Measurements from ENCODE around the gene C12orf76. TPM values are rescaled to one million over a fixed set of nuclear protein-coding genes. Genes with fewer than 3 reads are reported as not detected.

Gene C12orf76
- total and polyA plus RNA-seq, 2 of the 13 experiments (the other 11 are each of a cell fraction or from before 2014, with no cell fraction given) = 15.8 to 38.4 TPM

GRCh38 chr12:110091136-110091711, 42.9 kb upstream of the C12orf76 start (continued):
- TF ChIP-seq RBM22 (optimal IDR thresholded peaks at IDR 0.05; ENCODE audit: low read length) (no peak), PREB (CRISPR knock-in tag; IDR thresholded peaks at IDR 0.05) (no peak), NR3C1 (CRISPR knock-in tag; IDR thresholded peaks at IDR 0.05) (no peak), ZNF775 (CRISPR knock-in tag; IDR thresholded peaks at IDR 0.05; ENCODE audit: borderline replicate concordance) (no peak), SP5 (CRISPR knock-in tag; IDR thresholded peaks at IDR 0.05; ENCODE audit: borderline replicate concordance, low read depth) (peak; percentile 32; the same call in 1 of the 2 replicates), SP4 (CRISPR knock-in tag; IDR thresholded peaks at IDR 0.05) (no peak), ZNF564 (CRISPR knock-in tag; IDR thresholded peaks at IDR 0.05) (peak; percentile 75; the same call in 1 of the 2 replicates), HBP1 (CRISPR knock-in tag; IDR thresholded peaks at IDR 0.05; ENCODE audit: low read depth) (no peak; the same call in 1 of the 2 replicates), THAP11 (CRISPR knock-in tag; IDR thresholded peaks at IDR 0.05) (peak; percentile 55; the same call in 1 of the 2 replicates), MEIS1 (CRISPR knock-in tag; IDR thresholded peaks at IDR 0.05; ENCODE audit: borderline replicate concordance) (no peak), IRF9 (CRISPR knock-in tag; IDR thresholded peaks at IDR 0.05; ENCODE audit: borderline replicate concordance) (0 out of 2 replicates have a peak, but pooled peaks have one; percentile 25), HDAC1 (CRISPR knock-in tag; IDR thresholded peaks at IDR 0.05) (peak; percentile 76; the same call in 1 of the 2 replicates), EHMT2 (IDR thresholded peaks at IDR 0.05; ENCODE audit: borderline replicate concordance, low read depth, low read length) (no peak; the same call in 1 of the 2 replicates), ZNF382 (CRISPR knock-in tag; IDR thresholded peaks at IDR 0.05; ENCODE audit: borderline replicate concordance) (no peak), ZNF704 (CRISPR knock-in tag; IDR thresholded peaks at IDR 0.05; ENCODE audit: borderline replicate concordance) (no peak), PRPF4 (IDR thresholded peaks at IDR 0.05; ENCODE audit: low read depth, low read length, poor library complexity, severe bottlenecking) (no peak), ZNF17 (CRISPR knock-in tag; IDR thresholded peaks at IDR 0.05) (no peak), NR1H2 (CRISPR knock-in tag; IDR thresholded peaks at IDR 0.05; ENCODE audit: borderline replicate concordance, low read depth) (no peak)
- TF ChIP-seq, protein P1, sequence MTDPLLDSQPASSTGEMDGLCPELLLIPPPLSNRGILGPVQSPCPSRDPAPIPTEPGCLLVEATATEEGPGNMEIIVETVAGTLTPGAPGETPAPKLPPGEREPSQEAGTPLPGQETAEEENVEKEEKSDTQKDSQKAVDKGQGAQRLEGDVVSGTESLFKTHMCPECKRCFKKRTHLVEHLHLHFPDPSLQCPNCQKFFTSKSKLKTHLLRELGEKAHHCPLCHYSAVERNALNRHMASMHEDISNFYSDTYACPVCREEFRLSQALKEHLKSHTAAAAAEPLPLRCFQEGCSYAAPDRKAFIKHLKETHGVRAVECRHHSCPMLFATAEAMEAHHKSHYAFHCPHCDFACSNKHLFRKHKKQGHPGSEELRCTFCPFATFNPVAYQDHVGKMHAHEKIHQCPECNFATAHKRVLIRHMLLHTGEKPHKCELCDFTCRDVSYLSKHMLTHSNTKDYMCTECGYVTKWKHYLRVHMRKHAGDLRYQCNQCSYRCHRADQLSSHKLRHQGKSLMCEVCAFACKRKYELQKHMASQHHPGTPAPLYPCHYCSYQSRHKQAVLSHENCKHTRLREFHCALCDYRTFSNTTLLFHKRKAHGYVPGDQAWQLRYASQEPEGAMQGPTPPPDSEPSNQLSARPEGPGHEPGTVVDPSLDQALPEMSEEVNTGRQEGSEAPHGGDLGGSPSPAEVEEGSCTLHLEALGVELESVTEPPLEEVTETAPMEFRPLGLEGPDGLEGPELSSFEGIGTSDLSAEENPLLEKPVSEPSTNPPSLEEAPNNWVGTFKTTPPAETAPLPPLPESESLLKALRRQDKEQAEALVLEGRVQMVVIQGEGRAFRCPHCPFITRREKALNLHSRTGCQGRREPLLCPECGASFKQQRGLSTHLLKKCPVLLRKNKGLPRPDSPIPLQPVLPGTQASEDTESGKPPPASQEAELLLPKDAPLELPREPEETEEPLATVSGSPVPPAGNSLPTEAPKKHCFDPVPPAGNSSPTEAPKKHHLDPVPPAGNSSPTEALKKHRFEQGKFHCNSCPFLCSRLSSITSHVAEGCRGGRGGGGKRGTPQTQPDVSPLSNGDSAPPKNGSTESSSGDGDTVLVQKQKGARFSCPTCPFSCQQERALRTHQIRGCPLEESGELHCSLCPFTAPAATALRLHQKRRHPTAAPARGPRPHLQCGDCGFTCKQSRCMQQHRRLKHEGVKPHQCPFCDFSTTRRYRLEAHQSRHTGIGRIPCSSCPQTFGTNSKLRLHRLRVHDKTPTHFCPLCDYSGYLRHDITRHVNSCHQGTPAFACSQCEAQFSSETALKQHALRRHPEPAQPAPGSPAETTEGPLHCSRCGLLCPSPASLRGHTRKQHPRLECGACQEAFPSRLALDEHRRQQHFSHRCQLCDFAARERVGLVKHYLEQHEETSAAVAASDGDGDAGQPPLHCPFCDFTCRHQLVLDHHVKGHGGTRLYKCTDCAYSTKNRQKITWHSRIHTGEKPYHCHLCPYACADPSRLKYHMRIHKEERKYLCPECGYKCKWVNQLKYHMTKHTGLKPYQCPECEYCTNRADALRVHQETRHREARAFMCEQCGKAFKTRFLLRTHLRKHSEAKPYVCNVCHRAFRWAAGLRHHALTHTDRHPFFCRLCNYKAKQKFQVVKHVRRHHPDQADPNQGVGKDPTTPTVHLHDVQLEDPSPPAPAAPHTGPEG (CRISPR knock-in tag; IDR thresholded peaks at IDR 0.05) = no peak

All from HepG2 (cell line).